ENCODE measurements around the gene SLC41A3.
"Not testable (repeated sequence)": the region's sequence is repeated elsewhere in the genome, so short reads cannot be mapped to it uniquely, and the experiment has no call there.

The SLC41A3 gene

GRCh38 chr3:126105691-126106187 lies 21.8 kb upstream of the SLC41A3 start:
- DNase-seq = no peak

GRCh38 chr3:126104742-126105605 lies 21.1 kb upstream of the SLC41A3 start:
- DNase-seq = no peak

- DNase-seq = no peak
These were observed 20.2 kb upstream of the SLC41A3 start for GRCh38 chr3:126104028-126104635.

GRCh38 chr3:126103121-126104027 lies 19.4 kb upstream of the SLC41A3 start:
- DNase-seq = no peak

GRCh38 chr3:126102530-126102951 lies 18.6 kb upstream of the SLC41A3 start:
- DNase-seq = no peak

- no peak for DNase-seq
These were observed 18.1 kb upstream of the SLC41A3 start for GRCh38 chr3:126102011-126102410.

GRCh38 chr3:126101521-126101982 lies 17.6 kb upstream of the SLC41A3 start:
- no peak for DNase-seq

- DNase-seq = no peak
These were observed 16.8 kb upstream of the SLC41A3 start for GRCh38 chr3:126100634-126101301.

- no peak for DNase-seq
These were observed 16.3 kb upstream of the SLC41A3 start for GRCh38 chr3:126100269-126100633.

GRCh38 chr3:126098391-126098858 lies 14.5 kb upstream of the SLC41A3 start:
- DNase-seq = no peak

- no peak for DNase-seq
These were observed 13.9 kb upstream of the SLC41A3 start for GRCh38 chr3:126097801-126098200.

GRCh38 chr3:126096274-126096673 lies 12.3 kb upstream of the SLC41A3 start:
- not testable (repeated sequence) for DNase-seq

- DNase-seq = not testable (repeated sequence)
These were observed 8.2 kb upstream of the SLC41A3 start for GRCh38 chr3:126092128-126092527.

GRCh38 chr3:126087552-126088175 lies 3.7 kb upstream of the SLC41A3 start:
- no peak for DNase-seq

GRCh38 chr3:126085841-126086240 lies 1.9 kb upstream of the SLC41A3 start:
- no peak for DNase-seq

GRCh38 chr3:126085276-126085675 lies 1.4 kb upstream of the SLC41A3 start:
- DNase-seq = no peak

- DNase-seq = no peak
These were observed 850 bp upstream of the SLC41A3 start for GRCh38 chr3:126084768-126085180.

GRCh38 chr3:126083511-126083912 lies 412 bp downstream of the SLC41A3 start:
- DNase-seq = no peak

GRCh38 chr3:126083138-126083445 lies 832 bp downstream of the SLC41A3 start:
- DNase-seq = no peak

- DNase-seq = no peak
These were observed 1.4 kb downstream of the SLC41A3 start for GRCh38 chr3:126082362-126083137.

Data from activated CD8-positive, alpha-beta memory T cell treated with anti-CD3 and anti-CD28 coated beads, Interleukin-2, amount 50 U/mL, for 4 hours (primary cell).